GM19397 (cell line): ENCODE results near the gene TPRG1.

Source experiments
- ATAC-seq: cut with Tn5 transposase; IDR thresholded peaks from one replicate; pipeline ENCODE4 v1.9.1; 2021; ENCODE audit warnings: mild to moderate bottlenecking, moderate library complexity; ENCODE audit not compliant: unreplicated experiment

TPRG1 gene

DNA sequence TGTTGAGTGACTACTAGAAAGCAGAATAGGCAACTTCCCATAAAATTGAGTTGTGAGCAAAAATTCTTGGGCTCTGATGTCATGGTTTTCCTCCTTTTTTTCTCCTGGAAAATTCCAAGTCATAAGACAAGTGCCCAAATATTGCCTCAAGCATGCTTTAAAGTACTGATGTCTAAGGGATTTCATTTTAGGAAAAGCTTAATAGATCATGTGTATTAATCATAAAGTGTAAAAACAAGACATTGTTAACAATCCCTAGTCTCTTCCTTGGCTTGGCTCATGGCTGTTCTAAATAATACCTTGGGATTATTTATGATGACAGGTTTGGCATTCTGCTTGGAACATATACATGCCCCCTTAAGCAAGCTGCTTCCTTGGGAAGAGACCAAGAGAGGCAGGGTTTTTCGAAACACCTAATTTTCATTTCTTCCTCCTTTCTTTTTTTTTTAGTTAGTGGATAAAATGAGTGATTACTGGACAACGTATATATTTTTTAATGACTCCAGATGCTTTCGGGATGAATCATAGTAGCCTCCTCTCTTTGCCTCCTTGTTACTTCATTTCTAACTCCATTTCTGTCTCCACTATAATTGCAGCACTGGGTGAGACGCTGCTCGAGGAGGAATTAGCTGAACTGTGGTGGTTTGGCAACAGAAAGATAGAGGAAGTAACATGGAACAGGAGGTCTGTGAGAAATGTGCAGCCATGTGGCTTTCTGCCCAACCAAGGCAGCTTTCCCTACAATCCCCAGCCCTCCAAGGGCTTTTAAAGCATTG lies 104.9 kb downstream of the TPRG1 start:
- no peak for ATAC-seq

- no peak for ATAC-seq
Observed at GRCh38 chr3:189277711-189278110, 105.9 kb downstream of the TPRG1 start.

DNA sequence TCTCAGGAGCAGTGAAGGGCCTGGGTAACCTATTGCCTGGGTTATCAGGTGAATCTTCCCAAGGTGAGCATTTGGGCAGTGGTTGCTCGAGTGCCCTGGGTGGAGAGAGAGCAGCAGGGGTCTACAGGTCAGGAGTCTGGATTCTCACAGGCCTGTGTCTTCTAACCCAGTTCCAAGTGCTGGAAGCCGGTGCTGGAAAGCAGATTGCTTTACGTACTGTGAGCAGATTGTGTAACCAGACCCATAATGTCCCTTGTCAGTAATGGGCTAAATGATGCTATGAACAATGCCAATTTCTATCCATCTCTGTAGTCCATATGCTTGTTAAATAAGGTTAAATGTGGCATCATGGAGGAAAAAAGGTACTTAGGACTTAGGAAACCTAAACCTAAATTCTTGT lies 106.5 kb downstream of the TPRG1 start:
- no peak for ATAC-seq

DNA sequence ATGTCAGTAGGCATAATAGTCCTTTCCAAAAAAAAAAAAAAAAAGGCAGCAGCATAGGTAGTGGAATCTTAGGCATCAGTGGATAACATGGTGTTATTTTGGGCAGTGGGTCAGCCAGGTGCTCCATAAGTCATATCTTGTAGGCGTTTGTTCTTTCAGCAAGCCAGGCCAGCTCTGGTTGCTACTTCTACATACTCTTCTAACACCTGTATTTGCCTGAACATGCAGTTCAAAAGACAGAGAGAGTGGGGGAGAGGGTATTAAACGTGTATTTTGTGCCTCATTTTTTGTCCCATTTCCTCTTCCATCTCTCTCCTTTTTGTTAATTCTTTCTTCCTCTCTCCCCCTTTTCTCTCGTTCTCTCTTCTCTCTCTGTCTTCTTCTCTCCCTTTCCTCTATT lies 110.4 kb downstream of the TPRG1 start:
- no peak for ATAC-seq

- no peak for ATAC-seq
Observed at GRCh38 chr3:189282741-189283140, 111.0 kb downstream of the TPRG1 start.

DNA sequence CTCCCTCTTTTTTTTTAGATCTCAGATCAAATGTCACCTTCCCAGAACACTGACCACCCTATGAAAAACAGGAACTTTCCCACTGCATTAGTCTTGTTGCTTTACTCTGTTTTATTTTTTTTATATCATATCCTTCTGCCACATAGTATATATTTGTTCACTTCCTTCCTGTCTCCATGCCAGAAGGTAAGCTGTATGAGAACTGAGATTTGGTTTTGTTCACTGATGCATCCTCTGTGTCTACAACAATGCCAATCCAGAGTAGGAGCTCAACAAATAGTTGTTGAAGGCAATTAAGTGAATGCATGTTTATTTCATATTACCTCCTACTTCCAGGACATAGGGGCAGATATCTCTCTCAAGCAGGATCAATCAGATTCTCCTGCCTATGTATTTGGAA lies 114.4 kb downstream of the TPRG1 start:
- no peak for ATAC-seq

DNA sequence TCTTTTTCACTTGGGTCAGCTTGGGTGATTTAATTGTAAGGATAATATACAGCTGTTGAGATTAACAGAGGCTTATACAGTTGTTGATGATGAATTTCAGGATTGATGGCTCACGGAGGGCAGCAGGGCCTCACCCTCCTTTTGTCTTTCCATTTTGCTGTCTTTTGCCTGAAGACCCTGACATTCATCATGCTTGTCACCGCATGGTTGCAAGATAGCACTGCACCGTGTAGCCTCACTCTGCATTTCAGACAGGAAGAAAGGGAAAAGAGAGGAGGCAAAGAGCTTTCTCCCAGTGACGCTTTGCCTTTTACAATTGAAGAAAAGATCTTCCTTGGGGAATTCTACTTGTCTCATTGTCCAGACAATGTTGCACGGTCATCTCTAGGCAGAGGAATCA lies 115.1 kb downstream of the TPRG1 start:
- ATAC-seq: no peak

DNA sequence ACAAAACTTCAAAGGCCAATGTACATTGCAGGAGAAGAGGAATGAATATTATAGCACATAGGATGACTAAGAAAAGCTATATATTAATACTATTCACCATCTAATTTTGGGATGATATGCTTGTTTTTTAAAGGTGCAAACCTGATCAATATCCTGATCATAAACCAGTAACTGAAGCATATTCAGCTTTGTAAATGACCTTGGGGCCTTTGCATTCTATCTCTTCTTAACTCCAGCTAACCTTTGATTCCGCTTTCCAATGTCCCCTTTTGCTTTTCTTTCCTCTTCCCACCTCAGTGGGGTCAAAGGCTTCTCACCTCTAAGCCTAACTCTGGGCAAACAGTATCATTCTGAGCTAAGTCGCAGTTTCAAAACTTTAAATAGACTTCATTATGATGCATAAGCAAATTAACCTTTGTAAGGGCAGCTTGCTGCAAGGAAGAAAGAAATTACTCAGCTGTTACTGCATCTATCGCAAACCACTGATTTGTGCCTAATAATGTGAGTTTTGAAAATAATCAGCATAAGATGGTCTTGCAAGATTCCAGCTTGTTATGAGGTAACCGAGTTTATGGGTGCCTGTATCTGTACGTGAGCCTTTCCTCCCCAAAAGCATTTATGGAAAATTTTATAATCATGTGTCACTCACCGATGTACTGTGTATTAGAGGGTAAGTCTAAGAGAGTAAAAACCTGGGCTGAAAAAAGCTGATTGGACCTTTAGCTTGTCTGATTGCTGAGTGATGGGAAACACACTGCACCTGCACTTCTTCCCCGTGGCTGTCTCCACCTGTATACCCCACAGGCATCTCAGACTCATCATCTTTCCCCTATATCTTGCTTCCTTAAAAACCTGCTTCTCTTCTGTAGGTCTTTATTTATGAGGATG lies 116.8 kb downstream of the TPRG1 start:
- ATAC-seq: peak; percentile 89

GRCh38 chr3:189289251-189289650 lies 117.5 kb downstream of the TPRG1 start:
- ATAC-seq: no peak

GRCh38 chr3:189292667-189293484 lies 121.1 kb downstream of the TPRG1 start:
- ATAC-seq: no peak

DNA sequence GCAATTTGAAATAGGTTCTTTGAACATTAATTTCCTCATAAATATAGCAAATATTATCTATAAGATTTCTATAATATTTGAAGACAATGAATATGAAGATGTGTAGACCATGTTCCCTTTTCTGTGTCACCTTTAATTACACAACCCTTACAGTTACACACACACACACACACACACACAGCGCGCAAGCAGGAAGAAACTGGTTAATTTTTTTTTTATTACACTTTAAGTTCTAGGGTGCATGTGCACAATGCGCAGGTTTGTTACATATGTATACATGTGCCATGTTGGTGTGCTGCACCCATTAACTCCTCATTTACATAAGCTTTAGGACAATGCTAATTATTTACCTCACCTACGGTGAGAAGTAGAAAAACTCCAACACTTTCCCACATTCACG lies 122.9 kb downstream of the TPRG1 start:
- no peak for ATAC-seq

- no peak for ATAC-seq
Observed at GRCh38 chr3:189295089-189295488, 123.3 kb downstream of the TPRG1 start.

GRCh38 chr3:189297932-189298331 lies 126.2 kb downstream of the TPRG1 start:
- ATAC-seq: no peak

GRCh38 chr3:189298469-189299375 lies 127.0 kb downstream of the TPRG1 start:
- no peak for ATAC-seq

GRCh38 chr3:189300345-189300744 lies 128.6 kb downstream of the TPRG1 start:
- no peak for ATAC-seq

DNA sequence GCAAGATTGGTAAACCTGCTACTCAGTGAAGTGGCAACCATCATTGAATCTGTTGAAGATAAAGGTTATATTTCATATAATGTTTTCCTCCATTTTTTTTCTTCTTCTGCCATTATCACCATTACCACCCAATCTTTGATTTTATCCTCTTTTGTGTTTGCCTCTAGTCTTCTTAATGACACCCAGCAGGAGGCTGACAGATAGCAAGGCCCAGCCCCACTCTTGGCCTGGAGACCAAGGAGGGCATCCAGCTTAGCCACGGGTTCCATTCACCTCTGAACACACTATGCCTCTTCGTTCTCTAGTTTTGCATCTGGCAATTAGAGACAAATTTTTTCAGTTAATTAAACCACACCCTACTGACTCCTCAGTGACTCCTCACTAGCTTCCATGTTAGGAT lies 129.7 kb downstream of the TPRG1 start:
- ATAC-seq: no peak

DNA sequence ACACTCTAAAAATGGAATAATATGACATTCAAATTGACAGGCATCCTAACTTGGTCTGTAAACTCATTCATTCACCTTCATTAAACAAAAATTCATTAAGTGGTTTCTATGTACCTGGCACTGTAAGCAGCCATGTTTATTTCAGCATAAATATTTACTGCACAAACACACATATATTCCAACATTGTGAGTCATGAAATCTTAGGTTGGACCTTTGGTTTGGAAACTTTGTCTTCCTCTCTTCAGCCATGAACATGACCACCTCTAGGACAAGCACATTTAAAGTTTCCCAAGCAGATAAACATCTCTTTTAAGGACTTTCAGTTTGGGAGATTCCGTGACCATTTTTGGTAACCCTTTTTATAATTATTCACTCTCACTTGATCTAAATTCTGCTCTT lies 131.8 kb downstream of the TPRG1 start:
- ATAC-seq: no peak

DNA sequence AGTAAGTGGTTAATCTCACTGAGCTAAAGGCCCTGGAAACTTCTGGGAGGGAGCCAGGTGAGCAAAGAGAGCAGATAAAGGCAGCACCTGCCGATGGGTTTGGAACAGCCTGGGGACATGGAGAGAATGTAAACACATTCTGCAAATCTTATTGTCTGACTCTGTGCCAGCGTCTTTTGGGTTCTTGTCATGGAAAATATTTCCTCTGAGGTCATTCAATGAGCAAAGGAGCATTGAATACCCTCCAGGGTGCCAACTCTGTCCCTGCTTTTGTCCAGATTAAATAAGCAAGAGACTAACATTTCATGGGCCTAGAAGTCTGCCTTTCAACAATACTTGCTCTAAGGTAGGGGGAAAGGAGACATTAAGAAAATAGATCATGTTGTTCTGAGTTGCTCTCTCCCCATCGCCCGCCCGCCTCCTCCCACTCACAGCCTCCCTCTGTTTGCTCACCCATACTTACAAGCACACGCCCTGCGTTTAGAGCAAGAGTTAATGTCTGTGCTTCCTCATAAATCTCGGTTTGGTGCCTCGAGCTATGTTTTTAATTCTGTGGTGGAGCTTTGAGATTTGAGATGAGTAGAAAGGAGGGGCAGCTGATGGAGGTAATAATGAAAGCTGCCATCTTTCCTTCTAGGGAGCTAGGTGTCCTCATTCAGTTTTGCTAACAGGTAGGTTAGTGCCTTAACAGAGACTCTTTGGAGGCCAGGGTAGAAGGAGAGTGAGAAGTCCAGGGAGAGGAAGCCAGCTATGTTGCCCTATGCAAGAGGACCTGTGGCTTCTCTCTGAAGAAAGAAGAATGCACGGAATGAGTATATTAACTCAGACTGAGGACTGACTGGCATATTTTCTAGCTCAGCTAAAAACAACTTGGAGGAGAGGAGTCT lies 132.9 kb downstream of the TPRG1 start:
- ATAC-seq: no peak

DNA sequence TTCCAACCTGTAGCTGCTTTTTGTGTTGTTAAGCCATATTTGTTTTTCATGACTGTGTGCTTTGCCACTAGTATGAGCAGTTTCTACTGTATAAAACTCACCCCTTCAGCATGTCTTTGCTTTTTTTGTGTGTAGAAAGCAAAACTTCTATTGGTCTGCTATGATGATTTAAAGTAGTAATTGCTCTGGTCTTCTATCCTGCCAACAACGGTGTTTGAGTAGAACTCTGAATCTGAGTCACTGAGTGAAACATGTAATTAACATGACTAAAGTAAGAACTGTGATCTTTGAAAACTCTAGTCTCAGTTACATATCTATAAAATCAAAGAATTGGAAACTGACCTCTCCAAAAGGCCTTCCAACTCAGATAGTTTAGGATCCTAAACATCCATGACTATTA lies 133.6 kb downstream of the TPRG1 start:
- ATAC-seq: no peak
